Measurements from ENCODE around the gene SCAF1.

SCAF1 gene

DNA sequence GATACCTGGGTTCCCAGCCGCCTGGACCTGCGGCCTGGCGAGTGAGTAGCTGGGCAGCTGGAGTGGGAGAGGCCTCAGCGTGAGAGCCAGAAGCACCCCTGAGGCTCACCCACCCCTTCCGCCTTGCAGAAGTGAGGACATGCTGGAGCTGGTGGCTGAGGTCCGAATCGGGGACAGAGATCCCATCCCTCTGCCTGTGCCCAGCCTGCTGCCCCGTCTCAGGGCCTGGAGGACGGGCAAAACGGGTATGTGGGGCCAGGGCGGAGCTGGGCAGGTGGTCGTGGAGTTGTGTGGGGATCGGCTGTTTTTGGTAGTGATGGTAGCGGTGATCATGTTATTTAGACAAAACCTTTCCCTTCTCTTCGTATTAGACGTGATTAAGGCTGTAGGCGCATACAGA, 4.6 kb downstream of the SCAF1 start:
- no peak for DNase-seq (ENCODE audit: low read depth in 2 of 2)

DNA sequence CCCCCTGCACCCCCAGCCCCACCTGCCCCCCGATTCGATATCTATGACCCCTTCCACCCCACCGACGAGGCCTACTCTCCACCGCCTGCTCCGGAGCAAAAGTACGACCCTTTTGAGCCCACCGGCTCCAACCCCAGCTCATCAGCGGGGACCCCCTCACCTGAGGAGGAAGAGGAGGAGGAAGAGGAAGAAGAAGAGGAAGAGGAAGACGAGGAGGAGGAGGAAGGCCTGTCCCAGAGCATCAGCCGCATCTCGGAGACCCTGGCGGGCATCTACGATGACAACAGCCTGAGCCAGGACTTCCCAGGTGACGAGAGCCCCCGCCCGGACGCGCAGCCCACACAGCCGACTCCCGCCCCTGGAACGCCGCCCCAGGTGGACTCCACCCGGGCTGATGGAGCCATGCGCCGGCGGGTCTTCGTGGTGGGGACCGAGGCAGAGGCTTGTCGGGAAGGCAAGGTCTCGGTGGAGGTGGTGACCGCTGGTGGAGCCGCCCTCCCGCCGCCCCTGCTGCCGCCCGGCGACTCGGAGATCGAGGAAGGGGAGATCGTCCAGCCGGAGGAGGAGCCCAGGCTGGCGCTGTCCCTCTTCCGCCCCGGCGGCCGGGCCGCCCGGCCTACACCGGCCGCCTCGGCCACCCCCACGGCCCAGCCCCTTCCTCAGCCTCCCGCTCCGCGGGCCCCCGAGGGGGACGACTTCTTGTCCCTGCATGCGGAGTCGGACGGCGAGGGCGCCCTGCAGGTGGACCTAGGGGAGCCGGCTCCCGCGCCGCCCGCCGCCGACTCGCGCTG, 9.2 kb downstream of the SCAF1 start:
- DNase-seq (ENCODE audit: low read depth in 2 of 2) = no peak

DNA sequence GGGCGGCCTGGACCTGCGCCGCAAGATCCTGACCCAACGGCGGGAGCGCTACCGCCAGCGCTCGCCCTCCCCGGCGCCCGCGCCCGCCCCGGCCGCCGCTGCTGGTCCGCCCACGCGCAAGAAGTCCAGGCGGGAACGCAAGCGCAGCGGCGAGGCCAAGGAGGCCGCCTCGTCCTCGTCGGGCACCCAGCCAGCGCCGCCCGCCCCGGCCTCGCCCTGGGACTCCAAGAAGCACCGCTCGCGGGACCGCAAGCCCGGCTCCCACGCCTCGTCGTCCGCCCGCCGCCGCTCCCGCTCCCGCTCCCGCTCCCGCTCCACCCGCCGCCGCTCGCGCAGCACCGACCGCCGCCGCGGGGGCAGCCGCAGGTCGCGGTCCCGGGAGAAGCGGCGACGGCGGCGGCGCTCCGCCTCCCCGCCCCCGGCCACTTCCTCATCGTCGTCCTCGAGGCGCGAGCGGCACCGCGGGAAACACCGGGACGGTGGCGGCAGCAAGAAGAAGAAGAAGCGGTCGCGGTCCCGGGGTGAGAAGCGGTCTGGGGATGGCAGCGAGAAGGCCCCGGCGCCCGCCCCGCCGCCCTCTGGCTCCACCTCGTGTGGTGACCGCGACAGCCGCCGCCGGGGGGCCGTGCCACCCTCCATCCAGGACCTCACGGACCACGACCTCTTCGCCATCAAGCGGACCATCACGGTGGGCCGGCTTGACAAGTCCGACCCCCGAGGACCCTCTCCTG, 10.0 kb downstream of the SCAF1 start:
- DNase-seq (ENCODE audit: low read depth in 2 of 2) = no peak

DNA sequence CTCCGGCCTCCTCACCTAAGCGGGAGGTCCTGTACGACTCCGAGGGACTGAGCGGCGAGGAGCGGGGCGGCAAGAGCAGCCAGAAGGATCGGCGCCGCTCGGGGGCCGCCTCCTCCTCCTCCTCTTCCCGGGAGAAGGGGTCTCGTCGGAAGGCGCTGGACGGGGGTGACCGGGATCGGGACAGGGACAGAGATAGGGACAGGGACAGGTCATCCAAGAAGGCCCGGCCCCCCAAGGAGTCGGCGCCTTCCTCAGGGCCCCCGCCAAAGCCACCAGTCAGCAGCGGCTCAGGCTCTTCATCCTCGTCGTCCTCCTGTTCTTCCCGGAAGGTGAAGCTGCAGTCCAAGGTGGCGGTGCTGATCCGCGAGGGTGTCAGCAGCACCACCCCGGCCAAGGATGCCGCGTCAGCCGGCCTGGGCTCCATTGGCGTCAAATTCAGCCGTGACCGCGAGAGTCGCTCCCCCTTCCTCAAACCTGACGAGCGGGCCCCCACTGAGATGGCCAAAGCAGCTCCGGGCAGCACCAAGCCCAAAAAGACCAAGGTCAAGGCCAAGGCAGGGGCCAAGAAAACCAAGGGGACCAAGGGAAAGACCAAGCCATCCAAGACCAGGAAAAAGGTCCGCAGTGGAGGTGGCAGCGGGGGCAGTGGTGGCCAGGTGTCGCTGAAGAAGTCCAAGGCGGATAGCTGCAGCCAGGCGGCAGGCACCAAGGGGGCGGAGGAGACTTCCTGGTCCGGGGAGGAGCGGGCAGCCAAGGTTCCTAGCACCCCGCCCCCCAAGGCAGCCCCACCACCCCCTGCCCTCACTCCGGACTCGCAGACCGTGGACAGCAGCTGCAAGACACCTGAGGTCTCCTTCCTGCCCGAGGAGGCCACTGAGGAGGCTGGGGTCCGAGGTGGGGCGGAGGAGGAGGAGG, 10.8 kb downstream of the SCAF1 start:
- no peak for DNase-seq (ENCODE audit: low read depth in 2 of 2)

DNA sequence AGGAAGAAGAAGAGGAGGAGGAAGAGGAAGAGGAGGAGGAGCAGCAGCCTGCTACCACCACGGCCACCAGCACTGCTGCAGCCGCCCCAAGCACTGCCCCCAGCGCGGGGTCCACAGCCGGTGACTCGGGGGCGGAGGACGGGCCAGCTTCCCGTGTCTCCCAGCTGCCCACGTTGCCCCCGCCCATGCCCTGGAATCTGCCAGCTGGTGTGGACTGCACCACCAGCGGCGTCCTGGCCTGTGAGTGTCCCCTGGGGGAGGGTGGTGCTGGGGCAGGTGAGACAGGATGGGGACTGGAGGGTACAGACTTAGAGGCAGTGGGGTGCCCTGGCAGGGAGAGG, 11.4 kb downstream of the SCAF1 start:
- no peak for DNase-seq (ENCODE audit: low read depth in 2 of 2)

DNA sequence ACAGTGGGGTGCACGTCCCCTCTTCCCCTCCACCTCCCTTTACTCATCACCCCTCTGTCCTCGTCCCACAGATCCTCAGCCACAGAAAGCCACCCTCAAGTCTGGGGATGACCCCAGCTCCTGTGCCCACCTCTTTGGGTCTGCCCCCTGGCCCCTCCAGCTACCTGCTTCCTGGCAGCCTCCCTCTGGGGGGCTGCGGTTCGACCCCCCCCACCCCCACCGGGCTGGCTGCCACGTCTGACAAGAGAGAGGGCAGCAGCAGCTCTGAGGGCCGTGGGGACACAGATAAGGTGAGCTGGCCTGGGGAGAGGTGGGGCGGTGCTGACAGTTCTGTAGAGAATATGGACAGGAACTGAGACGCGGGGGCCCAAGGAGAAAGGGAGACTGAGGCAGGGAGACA, 12.6 kb downstream of the SCAF1 start:
- no peak for DNase-seq (ENCODE audit: low read depth in 2 of 2)

DNA sequence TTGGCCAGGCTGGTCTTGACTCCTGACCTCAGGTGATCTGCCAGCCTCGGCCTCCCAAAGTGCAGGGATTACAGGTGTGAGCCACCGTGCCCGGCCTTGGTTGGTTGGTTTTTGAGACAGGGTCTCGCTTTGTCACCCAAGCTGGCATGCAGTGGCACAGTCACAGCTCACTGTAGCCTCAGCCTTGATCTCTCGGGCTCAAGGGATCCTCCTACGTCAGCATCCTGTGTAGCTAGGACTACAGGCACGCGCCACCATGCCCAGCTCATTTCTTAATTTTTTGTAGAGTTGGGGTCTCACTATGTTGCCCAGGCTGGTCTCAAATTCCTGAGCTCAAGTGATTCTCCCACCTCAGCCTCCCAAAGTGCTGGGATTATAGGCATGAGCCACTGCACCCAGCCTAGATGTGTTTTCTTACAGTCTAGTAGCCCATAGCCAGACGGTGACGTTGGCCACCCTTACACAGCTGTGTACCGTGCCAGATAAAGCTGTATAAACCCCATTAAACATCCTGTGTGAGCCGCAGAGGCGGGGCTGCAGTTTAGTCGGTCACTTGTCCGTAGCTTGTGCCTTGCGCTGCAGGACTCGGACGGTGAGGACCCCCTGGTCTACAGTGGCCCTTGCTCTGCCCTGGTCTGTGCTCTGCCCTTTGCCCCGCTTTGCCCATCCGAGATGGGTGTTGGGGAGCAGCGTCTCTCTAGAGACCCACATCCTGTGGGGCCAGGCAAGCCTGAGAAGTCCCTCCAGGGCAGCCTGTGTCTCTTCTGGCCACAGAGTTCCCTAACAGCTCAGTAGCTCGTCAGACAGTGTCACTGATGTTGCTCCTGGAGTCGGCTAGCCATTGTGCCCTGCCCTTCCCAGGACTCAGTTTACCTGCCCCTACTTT, 13.8 kb downstream of the SCAF1 start:
- no peak for DNase-seq (ENCODE audit: low read depth in 2 of 2)

DNA sequence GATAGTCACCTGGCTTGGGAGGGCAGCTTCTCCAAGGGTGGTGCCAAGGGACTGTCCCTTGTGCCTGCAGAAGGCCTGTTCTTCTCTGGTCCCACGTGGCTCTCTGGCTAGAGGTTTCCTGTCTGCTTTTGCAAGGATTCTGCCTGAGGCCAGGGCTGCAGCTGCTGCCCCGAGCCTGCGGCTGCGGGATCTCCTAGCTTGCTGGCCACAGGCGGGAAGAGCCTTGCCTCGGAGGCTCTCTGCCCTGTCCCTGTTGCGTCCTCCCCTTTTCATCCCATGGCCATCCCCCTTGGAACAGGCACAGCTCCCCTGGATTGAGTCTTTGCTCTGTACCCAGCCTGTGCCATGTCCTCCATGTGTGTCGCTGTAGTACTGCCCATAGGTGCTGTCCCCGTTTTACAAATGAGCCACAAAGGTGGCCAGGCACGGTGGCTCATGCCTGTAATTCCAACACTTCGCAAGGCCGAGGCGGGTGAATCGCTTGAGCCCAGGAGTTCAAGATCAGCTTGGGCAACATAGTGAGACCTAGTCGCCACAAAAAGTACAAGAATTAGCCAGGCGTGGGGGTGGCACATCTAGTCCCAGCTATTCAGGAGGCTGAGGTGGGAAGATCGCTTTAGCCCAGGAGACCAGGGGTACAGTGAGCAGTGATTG, 14.6 kb downstream of the SCAF1 start:
- DNase-seq (ENCODE audit: low read depth in 2 of 2) = no peak

DNA sequence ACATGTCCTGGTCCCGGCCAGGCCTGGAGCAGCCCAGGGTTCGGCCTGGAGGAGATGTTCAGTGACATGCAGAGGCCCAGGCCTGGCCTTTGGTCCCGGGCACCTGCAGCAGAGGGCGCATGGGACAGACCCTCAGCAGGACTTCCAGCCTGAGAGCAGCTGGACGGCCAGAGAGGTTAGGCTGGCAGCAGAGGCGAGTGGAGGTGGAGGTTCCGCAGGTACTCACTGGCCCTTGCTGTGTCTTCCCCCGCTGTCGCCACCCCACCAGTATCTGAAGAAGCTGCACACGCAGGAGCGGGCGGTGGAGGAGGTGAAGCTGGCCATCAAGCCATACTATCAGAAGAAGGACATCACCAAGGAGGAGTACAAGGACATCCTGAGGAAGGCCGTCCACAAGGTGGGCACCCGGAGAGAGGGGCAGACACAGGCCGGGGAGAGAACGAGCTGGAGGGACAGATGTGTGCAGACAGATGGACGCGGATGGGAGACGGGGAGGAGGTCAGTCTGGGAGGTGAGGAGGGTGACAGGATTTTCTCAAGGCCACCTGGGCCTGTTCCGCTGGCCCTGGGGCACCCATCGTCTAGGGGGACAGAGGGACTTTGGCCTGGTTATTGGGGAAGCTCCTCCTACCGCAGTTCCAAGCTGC, 15.6 kb downstream of the SCAF1 start:
- DNase-seq (ENCODE audit: low read depth in 2 of 2) = no peak

DNA sequence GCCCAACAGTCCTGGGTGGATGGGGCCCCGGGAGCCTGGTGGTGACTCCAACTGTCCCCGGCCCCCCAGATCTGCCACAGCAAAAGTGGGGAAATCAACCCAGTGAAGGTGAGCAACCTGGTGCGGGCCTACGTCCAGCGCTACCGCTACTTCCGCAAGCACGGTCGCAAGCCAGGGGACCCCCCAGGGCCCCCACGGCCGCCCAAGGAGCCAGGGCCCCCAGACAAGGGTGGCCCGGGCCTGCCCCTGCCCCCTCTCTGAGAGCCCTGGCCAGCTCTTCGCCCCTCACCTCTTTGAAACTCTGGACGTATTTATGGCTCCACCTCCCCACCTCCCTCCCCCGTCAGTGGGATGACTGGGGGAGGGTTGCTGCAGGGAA, 16.1 kb downstream of the SCAF1 start:
- no peak for DNase-seq (ENCODE audit: low read depth in 2 of 2)

DNA sequence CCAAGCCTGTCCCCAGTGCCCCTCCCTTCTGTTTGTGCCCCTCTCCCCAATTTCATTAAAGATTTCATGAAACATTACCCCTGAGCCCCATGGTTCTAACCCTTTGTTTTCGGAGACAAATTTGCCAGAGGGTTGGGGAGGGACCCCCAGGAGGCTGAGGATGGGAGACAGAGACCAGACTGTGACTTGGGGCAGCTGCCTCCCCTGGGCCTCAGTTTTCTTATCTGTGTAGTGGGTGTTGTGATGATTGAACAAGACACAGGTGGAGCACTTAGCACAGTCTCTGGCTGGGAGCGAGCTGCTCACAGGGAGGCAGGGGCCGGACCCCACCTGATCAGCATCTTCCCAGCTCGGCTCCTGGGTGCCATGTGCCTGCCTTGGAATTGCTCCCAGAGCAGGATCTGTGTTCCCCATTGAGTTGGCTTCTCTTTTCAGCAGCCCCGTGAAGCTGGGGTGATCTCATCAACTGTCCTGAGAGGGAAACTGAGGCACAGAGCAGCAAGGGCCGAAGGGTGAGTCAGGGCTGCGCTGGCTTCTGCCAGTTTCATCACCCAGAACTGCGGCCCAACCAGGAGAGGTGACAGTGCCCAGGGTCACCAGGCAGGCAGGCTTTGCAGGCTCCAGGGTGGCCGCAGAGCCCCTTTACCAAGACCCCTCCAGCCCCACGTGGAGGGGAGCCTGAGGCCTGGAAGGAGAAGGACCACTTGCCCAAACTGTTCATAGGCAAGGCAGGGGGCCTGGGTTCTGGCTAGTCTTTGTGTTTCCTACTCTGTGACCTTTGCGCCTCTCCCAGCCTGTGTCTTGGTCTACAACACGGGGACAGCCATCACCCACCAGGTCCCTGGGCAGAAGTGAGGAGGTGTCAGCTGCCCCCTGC, 16.8 kb downstream of the SCAF1 start:
- DNase-seq (ENCODE audit: low read depth in 2 of 2) = no peak

DNA sequence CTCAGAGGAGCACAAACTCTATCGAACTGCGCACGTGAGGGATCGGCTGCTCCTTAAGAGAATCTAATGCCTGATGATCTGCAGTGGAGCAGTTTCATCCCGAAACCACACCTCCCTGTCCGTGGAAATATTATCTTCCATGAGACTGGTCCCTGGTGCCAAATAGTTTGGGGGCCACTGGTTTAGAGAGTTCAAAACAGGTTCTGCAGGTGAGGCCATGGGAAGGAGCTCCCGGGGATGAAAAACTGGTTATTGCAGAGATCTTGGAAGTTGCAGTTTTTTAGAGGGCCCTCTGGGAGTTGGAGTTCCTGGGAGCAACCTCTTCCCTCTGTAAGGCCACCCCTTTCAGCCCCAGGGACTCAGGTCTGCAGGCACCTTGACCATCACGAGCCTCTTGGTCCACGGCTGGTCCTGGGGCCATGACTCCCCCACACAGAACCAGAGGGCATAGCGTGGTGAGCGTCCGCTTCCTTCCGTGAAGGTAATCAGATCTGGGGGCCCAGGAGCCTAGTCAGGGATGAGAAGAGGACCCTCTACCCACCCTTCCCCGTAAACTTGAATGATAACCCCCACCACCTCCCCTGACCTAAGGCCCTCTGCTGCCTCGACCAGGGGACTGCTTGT, 18.4 kb downstream of the SCAF1 start:
- no peak for DNase-seq (ENCODE audit: low read depth in 2 of 2)

DNA sequence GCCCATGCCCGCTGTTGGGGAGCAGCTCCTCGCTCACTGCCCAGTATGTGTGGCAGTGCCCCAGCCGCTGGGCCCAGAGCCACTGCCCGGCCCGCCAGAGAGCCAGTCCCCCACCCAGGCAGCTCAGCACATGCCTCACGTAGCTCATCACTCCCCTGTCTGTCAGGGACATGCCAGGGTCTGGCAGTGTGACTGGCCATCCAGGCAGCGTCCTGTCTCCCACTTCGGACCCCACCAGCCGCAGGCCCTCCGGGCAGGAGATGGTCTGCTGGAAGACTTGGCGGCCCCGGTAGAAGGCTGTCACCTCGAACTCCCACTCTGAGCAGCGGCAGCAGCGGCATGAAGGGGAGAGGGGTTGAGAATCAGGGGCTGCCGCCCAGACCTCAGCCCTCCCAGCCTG, 20.0 kb downstream of the SCAF1 start:
- no peak for DNase-seq (ENCODE audit: low read depth in 2 of 2)

DNA sequence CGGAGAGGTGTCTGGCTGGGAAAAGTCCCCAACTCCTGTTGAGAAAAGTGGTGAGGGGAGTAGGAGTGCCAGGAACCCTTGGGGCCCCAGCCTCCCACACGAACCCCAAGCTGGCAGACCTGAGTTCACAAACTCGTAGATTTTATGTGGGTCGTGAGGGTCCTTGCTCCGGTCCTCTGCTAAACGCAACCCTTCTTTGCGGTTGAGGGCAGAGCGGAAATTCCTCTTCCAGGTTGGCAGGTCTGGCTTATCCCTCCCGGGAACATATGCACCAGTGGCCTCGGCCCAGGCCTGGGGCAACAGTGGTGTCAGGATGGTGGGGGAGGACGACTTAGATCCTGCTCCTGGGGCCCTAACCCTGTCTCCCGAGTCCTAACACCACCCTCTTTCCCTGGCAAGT, 21.2 kb downstream of the SCAF1 start:
- no peak for DNase-seq (ENCODE audit: low read depth in 2 of 2)

DNA sequence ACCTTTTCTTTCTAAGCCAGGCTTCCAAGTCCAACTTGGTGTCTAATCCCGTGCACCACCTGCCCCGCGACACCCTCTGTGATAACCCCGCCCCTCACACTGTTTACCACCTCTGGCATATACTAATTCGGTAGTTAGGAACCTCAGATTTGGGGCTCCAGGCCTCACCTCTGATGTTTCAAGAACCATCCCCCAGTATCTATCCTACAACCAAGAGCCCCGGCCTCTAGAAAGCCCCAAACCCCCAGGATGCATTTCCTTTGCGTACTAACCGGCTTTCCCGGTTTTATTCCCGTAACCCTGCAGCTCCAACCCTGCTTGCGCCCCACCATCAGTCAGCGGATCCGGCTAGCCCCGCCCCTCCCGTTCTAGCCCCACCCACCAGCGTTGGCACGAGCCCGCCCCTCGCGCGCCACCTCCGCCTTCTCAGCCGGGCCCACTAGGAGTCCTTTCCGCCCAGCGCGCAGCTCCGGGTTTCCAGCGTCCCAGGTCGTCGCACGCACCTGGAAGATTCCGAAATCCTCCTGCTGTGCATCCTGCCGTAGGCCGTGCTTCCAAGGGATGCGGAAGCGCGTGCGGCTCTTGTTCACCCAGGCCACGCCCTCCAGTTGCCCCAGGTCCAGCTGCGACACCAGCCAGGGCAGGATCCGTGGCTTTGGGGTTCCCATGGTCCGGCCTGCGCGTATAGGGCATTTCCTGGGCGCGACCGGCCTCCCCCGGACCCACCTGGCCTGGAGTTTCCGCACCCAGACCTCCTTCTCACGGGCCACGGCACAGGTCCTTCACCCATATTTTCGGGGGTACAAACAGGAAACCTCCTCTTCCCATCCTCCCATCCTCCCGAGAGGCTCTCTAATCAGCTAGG, 22.4 kb downstream of the SCAF1 start:
- DNase-seq (ENCODE audit: low read depth in 2 of 2) = peak; percentile 86 to 91

DNA sequence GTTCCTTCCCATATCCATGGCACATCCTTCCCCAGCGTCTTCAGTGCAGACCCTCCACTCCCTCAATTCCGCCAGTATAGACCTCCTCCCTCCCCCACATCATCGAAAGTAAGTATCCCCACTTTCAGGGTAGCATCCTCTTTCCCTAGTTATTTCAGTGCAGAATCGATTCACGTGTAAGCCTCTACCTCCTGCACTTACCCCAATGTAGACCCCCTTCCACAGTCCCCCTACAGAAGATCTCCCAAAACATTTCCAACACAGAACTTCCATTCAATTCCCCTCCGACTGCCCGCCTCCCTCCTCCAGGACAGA, 23.0 kb downstream of the SCAF1 start:
- DNase-seq (ENCODE audit: low read depth in 2 of 2) = no peak

DNA sequence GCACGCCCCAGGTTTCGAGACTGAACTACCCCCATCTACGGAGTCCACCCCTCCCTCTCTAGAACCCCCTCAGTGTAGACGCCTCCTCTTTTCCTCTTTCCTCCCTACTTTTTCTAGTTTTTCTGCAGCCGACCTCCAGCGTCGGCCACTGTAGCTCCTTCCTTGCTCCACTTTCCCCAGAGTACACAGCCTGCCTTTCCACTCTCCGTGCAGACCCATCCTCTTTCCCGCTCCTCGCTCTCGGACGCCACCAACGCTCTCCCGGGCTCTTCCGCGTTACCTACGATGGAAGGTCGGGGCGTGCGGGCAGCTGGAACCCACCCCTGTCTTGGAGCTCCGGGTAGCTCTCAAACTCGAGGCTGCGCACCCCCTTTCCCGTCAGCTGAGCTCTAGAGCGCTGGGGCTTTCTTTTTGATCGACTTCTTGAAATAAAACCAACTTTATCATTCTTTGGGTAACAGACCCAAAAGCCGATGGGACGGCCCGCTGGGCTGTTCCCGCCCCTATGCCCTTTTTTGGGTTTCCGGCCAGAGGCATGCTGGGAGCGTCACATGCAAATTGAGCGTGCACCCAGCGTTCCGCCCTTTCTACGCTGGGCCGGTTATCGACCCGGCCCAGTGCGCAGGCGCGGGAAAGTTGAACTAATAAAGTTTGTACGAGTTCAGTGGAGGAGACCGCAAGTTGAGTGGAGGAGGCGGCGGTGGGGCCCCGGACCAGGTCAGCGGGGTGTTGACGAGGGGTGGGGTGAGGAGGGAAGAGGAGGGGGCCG, 23.5 kb downstream of the SCAF1 start, which contains the start of the genes BCL2L12 and IRF3:
Gene BCL2L12, plus strand, starts transcription at position 583 of the 769 bp plus-strand sequence. CDS start 760 bp downstream, outside the sequence.
Gene IRF3, minus strand, starts transcription at position 507 of the 769 bp plus-strand sequence. CDS start 1,019 bp downstream, outside the sequence.
- peak; percentile 98 to 100 for DNase-seq (ENCODE audit: low read depth in 2 of 2)
